Measurements from ENCODE around the gene SMYD3.

Gene SMYD3

DNA sequence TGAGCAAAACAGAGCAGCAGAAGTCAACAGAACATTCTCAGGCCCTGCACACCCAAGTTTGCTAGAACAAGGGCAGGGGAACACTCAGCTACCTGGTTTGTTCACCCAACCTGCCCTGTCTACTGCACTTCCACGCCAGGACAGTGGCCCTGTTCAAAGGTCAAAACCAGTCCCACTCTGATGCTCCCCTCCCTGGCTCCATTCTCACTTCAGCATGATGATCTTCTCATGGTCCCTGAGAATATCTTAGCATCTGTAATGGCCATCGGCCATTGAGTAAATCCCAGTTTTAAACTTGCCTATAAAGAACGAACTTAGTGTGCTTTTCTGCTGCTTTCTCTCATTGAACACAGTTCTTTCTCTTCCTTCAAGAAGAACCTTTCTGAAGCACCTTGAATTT is 293.6 kb downstream of the SMYD3 start:
- no peak for DNase-seq (ENCODE audit: low spot score)

GRCh38 chr1:246213036-246213435 is 294.0 kb downstream of the SMYD3 start:
- no peak for DNase-seq (ENCODE audit: low spot score)

- DNase-seq (ENCODE audit: low spot score) = no peak
Observed at GRCh38 chr1:246212013-246212412, 295.1 kb downstream of the SMYD3 start.

GRCh38 chr1:246210756-246211155 is 296.3 kb downstream of the SMYD3 start:
- DNase-seq (ENCODE audit: low spot score) = no peak

GRCh38 chr1:246208105-246208504 is 299.0 kb downstream of the SMYD3 start:
- no peak for DNase-seq (ENCODE audit: low spot score)

DNA sequence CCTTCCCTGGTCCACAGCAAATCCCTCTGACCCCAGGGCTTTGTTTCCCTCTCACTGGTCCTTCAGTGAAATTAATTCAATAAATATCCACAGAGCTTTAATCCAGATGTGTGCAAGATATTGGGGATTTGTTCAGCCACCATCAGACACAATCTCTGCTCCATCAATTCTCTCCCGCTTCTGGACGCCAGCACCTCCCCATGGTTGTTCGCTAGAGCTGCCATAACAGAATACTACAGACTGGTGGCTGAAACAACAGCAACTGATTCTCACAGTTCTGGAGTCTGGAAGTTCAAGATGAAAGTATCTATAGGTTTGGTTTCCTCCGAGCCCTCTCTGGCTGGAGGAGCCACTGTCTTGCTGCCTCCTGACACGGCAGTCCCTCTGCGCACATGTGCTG is 303.9 kb downstream of the SMYD3 start:
- DNase-seq (ENCODE audit: low spot score) = no peak

DNA sequence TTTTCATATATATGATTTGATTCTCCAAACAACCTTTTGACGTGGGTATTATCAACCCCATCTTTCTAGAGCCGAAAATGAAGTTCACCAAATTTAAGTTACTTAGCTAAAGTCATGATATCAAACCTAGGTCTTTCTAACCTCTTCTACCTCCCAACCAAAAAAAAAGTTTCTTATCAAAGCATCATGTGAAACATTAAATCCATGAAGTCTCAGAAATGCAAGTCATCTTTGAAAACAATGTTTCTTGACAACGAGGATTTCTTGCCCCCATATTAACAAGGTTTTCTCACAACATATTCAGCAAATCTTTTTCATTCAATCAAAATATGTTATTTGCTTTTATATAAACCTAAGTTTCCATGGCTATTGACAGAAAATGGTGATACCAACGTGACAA is 306.3 kb downstream of the SMYD3 start:
- no peak for DNase-seq (ENCODE audit: low spot score)

DNA sequence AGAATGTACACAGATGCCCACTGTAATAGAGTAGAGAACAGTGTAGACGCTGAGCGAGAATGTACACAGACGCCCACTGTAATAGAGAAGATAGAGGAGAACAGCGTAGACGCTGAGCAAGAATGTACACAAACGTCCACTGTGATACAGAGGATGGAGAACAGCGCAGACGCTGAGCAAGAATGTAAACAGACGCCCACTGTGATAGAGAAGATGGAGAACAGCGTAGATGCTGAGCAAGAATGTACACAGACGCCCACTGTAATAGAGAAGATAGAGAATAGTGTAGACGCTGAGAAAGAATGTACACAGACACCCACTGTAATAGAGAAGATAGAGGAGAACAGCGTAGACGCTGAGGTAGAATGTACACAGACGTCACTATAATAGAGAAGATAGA is 306.9 kb downstream of the SMYD3 start:
- no peak for DNase-seq (ENCODE audit: low spot score)

GRCh38 chr1:246199086-246199645 is 307.9 kb downstream of the SMYD3 start:
- no peak for DNase-seq (ENCODE audit: low spot score)

DNA sequence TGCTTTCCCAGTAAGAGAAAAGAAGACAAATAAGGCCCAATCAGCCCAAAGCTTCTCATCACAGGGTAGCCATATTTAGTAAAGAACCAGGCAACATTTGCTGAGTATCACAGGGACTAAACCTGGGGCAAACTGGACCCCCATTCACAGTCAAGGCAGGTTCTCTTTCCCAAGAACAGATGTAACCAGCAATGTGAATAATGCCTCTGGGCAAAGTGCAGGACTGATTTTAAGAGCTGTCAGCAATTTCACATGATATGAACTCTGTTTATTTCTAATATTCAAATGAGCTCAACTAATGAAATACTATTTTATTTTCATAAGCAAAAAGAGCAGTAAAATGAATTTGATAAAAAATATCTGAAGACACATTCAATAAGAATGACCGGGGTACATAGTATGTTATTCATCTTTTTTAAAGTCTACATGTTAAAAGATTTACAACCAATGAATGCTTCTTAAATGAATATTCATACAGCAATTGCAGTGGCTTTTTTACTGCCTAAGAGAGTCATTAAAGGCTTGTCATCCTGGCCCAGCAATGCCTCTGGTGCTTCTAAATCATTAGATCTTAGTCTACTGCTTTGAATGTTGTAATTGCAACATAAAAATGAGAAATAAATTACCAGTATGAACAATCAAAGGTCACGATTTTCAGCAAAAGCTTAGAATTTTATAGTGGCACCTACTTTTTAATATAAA is 308.8 kb downstream of the SMYD3 start:
- DNase-seq (ENCODE audit: low spot score) = no peak

DNA sequence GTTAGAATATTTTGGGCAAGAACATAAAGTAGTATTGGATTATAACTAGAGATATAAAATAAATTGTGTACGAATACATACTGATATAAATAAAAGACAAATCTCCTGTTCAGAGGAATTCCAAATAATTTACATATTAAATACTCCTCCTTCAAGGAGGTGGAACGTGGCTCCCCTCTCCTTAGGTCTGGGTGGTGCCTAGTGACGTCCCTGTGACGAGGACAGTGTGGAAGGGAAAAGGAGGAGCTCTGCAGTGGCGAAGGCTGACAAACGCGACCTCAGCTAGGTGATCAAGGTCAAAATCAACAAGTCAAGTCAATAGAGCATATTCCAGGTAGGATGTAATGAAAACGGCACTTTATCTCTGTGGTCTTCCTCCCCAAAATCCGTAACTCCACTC is 310.0 kb downstream of the SMYD3 start:
- no peak for DNase-seq (ENCODE audit: low spot score)

DNA sequence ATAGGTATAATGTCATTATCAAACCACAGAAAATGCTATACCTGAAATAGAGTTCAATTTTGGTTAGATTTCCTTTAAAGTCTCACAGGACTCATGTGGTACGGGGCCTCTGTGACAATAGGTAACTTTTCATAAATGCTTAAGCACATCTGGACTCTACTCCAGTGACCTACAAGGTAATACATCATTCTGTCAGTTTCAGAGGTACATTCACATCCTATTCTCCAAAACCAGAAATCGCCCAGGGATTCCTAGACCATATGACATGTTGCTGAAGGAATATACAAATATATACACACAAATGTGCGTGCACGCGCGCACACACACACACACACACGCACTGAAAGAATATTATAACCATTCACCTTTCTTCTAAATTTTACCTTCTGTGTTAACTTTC is 311.8 kb downstream of the SMYD3 start:
- DNase-seq (ENCODE audit: low spot score) = no peak

DNA sequence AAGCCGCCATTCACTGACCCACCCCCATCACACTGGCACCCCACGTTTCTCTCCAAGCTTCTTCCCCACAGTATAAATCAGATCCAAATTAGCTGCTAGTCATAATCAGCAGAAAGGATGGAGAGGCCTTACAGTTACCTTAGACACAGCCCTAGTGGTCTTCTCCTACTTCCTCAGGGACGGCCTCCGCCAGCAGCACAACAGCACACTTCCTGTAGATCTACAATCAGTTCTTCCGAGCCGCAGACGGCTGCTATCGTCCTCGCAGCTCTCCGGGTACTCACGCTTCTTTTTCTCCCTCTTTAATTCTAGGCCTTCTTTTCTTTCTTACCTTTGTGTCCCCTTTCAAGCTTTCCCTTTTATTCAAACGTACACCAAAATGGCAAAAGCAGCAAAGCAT is 313.5 kb downstream of the SMYD3 start:
- DNase-seq (ENCODE audit: low spot score) = no peak

DNA sequence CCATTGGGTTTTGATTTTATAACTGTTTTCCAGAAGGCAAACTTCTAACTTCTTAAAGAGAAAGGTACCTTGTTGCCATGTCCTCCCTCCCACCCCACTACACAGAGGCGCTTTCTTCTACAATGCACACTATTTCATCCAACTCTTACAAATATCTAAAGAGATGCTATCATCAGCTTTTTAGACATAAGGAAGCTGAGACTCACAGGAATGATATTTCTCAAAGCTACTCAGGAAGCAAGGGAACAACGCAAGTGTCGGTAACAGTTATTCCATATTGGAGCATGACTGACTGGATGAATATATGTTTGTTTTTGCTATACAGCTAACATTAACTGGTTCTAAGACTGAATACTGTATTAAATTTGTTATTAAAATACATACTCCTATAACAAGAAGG is 318.0 kb downstream of the SMYD3 start:
- DNase-seq (ENCODE audit: low spot score) = no peak

- no peak for DNase-seq (ENCODE audit: low spot score)
Observed at GRCh38 chr1:246187834-246188372, 319.2 kb downstream of the SMYD3 start.

DNA sequence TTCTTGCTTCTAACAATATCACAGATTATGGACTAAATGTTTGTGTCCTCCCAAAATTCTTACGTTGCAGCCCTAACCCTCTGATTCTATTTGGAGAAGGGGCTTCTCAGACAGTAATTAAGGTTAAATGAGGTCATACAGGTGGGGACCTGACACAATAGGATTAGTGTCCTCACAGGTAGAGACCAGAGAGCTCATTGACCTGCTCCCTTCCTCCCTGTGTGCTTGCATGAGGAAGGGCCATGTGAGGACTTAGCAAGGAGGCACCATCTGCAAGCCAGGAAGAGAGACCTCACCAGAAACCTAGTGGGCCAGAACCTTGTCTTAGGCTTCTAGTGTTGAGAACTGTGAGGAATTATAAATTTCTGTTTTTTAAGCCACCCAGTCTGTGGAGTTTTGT is 322.6 kb downstream of the SMYD3 start:
- no peak for DNase-seq (ENCODE audit: low spot score)

- no peak for DNase-seq (ENCODE audit: low spot score)
Observed at GRCh38 chr1:246182149-246182851, 324.8 kb downstream of the SMYD3 start.

GRCh38 chr1:246181241-246181640 is 325.8 kb downstream of the SMYD3 start:
- no peak for DNase-seq (ENCODE audit: low spot score)

GRCh38 chr1:246179401-246179800 is 327.7 kb downstream of the SMYD3 start:
- no peak for DNase-seq (ENCODE audit: low spot score)

DNA sequence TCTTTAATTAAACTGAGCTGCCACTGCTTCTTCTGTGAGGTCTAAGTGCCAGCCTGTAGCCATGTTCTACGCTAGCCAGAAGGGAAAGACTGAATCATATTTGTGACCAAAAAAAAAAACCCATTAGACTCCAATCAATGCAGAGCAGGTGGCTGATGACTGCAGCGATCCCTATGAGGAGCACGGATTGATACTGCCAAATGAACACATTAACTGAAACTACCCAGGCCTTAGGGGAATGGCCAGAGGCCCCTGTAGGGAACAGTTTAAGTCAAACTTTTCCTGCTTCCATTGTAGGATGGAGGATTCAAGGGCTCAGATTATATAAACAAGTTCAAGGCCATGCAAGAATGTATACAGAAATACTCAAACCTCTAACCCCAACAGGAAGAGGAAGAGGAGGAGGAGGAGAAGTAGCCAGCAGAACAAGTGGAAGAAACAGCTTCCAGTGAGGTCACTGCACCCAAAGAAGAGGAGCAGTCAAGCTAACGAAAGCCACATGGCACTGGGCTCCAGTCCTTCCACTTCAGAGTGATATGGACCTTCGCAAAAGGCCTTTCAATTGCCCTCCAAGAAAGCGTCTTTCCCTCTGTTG is 328.3 kb downstream of the SMYD3 start:
- no peak for DNase-seq (ENCODE audit: low spot score)

GRCh38 chr1:246176126-246177024 is 330.7 kb downstream of the SMYD3 start:
- DNase-seq (ENCODE audit: low spot score) = no peak

Data from pons (tissue), 1 donor.